HCT116 (cell line): ENCODE data around the gene CATSPERD. TPM values are rescaled to one million over a fixed set of nuclear protein-coding genes. Genes with fewer than 3 reads are reported as not detected.
A peak's percentile ranks its signal among the peaks of the same experiment; 100 is the strongest.

ENCODE experiments used
- ATAC-seq: fragments of 200-7000 bp; cut with Tn5 transposase; 2 replicates; pipeline ENCODE4 v1.9.1; 2020; ENCODE audit warnings: mild to moderate bottlenecking, moderate library complexity
- BruUV-seq: library from RNA; stranded (reverse); fragments of 400-500 nt; replicated peaks from 2 replicates; lab custom pipeline; 2021; lab: Mats Ljungman, UMichigan
- CTCF ChIA-PET: fragments of 300-600 bp; sonication (Branson Sonifier 250); formaldehyde crosslinking; loops from one replicate; lab custom pipeline; 2021; ENCODE audit warnings: antibody characterized with exemption; lab: Charles Lee
- POLR2A ChIA-PET: fragments of 300-600, 350-600 bp; sonication (Branson Sonifier 250); formaldehyde crosslinking; loops from one replicate; lab custom pipeline; 2021; ENCODE audit warnings: antibody characterized with exemption; lab: Charles Lee
- RAD21 ChIA-PET, 2 experiments: fragments of 300-600 bp; sonication (Branson Sonifier 250); formaldehyde crosslinking; loops; one replicate each; lab custom pipeline; 2023; ENCODE audit warnings: low total read pairs in 2 of 2; ENCODE audit not compliant: uncharacterized antibody in 2 of 2, unreplicated experiment in 2 of 2, low non-redundant PET in 1 of 2; lab: Charles Lee
- DNase-seq: peaks from one replicate; pipeline ENCODE4 v3.0.0-alpha.2; 2010; ENCODE audit warnings: low read depth, low spot score
- H2AFZ ChIP-seq: fragments of 200-600 bp; shearing (Covaris generic), sonication (generic); 2 replicates; pipeline ENCODE4 v1.6.1; 2017; ENCODE audit warnings: low read depth, mixed run types, mixed read lengths, antibody characterized with exemption, low read length; ENCODE audit not compliant: poor library complexity, severe bottlenecking
- H3K27ac ChIP-seq: 2 replicates; pipeline ENCODE4 v1.5.1; 2012; ENCODE audit warnings: low read depth, low read length
- H3K27me3 ChIP-seq: fragments of 200-600 bp; sonication (generic); 2 replicates; pipeline ENCODE4 v1.6.1; 2016; ENCODE audit warnings: mixed run types, low read length, mixed read lengths; ENCODE audit not compliant: insufficient read depth
- H3K36me3 ChIP-seq, 2 experiments: fragments of 200-500 bp in 1 of 2; fragments of 200-600 bp in 1 of 2; sonication (Bioruptor generic) in 1 of 2; sonication (generic) in 1 of 2; 2 replicates each; pipeline versions ENCODE4 v1.5.1 to v1.6.1; 2014 to 2016; ENCODE audit warnings: low read length in 2 of 2, inconsistent platforms in 1 of 2, mixed read lengths in 1 of 2, mixed run types in 1 of 2; ENCODE audit not compliant: insufficient read depth in 2 of 2, control insufficient read depth in 1 of 2
- H3K4me1 ChIP-seq, 2 experiments: fragments of 200-600 bp in 1 of 2; sonication (generic) in 1 of 2; 2 replicates each; pipeline versions ENCODE4 v1.5.1 to v1.6.1; 2012 to 2017; ENCODE audit warnings: low read length in 2 of 2, inconsistent platforms in 1 of 2, mild to moderate bottlenecking in 1 of 2, mixed read lengths in 1 of 2, mixed run types in 1 of 2, moderate library complexity in 1 of 2; ENCODE audit not compliant: insufficient read depth in 2 of 2, control insufficient read depth in 1 of 2
- H3K4me2 ChIP-seq: fragments of 200-600 bp; sonication (generic); 2 replicates; pipeline ENCODE4 v1.6.1; 2017; ENCODE audit warnings: mixed run types, low read length, mixed read lengths
- H3K4me3 ChIP-seq, 2 experiments: fragments of 200-600 bp in 1 of 2; sonication (generic) in 1 of 2; replicated peaks in 1 of 2; 2 replicates each; pipeline ENCODE4 v1.5.1; 2011 to 2016; ENCODE audit warnings: low read length in 2 of 2, control low read depth in 1 of 2, low read depth in 1 of 2, mild to moderate bottlenecking in 1 of 2, mixed read lengths in 1 of 2, mixed run types in 1 of 2
- H3K79me2 ChIP-seq: fragments of 200-600 bp; sonication (generic); 2 replicates; pipeline ENCODE4 v1.6.1; 2017; ENCODE audit warnings: mild to moderate bottlenecking, mixed run types, low read length, moderate library complexity, mixed read lengths; ENCODE audit not compliant: insufficient read depth
- H3K9ac ChIP-seq: fragments of 200-600 bp; sonication (generic); 2 replicates; pipeline ENCODE4 v1.6.1; 2016; ENCODE audit warnings: low read length, mixed read lengths
- H3K9me2 ChIP-seq: fragments of 200-600 bp; sonication (generic), shearing (Covaris generic); 2 replicates; pipeline ENCODE4 v1.6.1; 2017; ENCODE audit warnings: mixed run types, mild to moderate bottlenecking, moderate library complexity; ENCODE audit not compliant: insufficient read depth
- H3K9me3 ChIP-seq, 2 experiments: fragments of 200-500 bp in 1 of 2; fragments of 200-600 bp in 1 of 2; sonication (Bioruptor generic) in 1 of 2; sonication (generic) in 1 of 2; 2 replicates each; pipeline ENCODE4 v1.6.1; 2014 to 2017; ENCODE audit warnings: low read length in 2 of 2, mixed read lengths in 2 of 2, inconsistent platforms in 1 of 2, low read depth in 1 of 2, mild to moderate bottlenecking in 1 of 2, mixed run types in 1 of 2, moderate library complexity in 1 of 2; ENCODE audit not compliant: control insufficient read depth in 1 of 2, insufficient read depth in 1 of 2
- H4K20me1 ChIP-seq: fragments of 200-600 bp; sonication (generic), shearing (Covaris generic); 2 replicates; pipeline ENCODE4 v1.6.1; 2017; ENCODE audit warnings: mixed run types, mild to moderate bottlenecking, moderate library complexity; ENCODE audit not compliant: insufficient read depth
- CEBPB ChIP-seq: IDR thresholded peaks from 2 replicates; pipeline ENCODE4 v1.6.1; 2012; ENCODE audit warnings: low read depth
- ELF1 ChIP-seq: IDR thresholded peaks from 2 replicates; pipeline ENCODE4 v1.6.1; 2012; ENCODE audit warnings: low read depth, borderline replicate concordance
- JUND ChIP-seq: IDR thresholded peaks from 2 replicates; pipeline ENCODE4 v1.6.1; 2012
- POLR2A ChIP-seq: IDR thresholded peaks from 2 replicates; pipeline ENCODE4 v1.7.0; 2011; ENCODE audit warnings: borderline replicate concordance; ENCODE audit not compliant: insufficient read depth, insufficient read length; ENCODE audit errors: extremely low read depth
- RAD21 ChIP-seq: IDR thresholded peaks from 2 replicates; pipeline ENCODE4 v1.6.1; 2012; ENCODE audit warnings: low read depth, mild to moderate bottlenecking
- SIN3A ChIP-seq: IDR thresholded peaks from 2 replicates; pipeline ENCODE4 v1.6.1; 2012; ENCODE audit warnings: low read depth
- SP1 ChIP-seq: IDR thresholded peaks from 2 replicates; pipeline ENCODE4 v1.6.1; 2012; ENCODE audit warnings: low read depth
- SRF ChIP-seq: IDR thresholded peaks from 2 replicates; pipeline ENCODE4 v1.6.1; 2012; ENCODE audit warnings: low read depth
- TCF7L2 ChIP-seq: IDR thresholded peaks from 2 replicates; pipeline ENCODE4 v1.7.0; 2011; ENCODE audit warnings: borderline replicate concordance, inconsistent platforms; ENCODE audit not compliant: insufficient read depth, insufficient read length; ENCODE audit errors: extremely low read depth
- YY1 ChIP-seq: IDR thresholded peaks from 2 replicates; pipeline ENCODE4 v1.6.1; 2011; ENCODE audit warnings: low read length, low read depth, moderate library complexity, mild to moderate bottlenecking; ENCODE audit not compliant: insufficient replicate concordance; ENCODE audit errors: extremely low read depth
- ZFX ChIP-seq: fragments of 450-650 bp; IDR thresholded peaks from 2 replicates; pipeline ENCODE4 v1.6.1; 2017
- intact Hi-C: fragments of 100-400 bp; cut with micrococcal nuclease; formaldehyde crosslinking; loops from 2 replicates; pipeline ENCODE4 v1.10.0; 2022
- total RNA-seq: library from RNA; stranded (reverse); gene quantifications from one replicate; pipeline ENCODE4 v1.2.1, GENCODE V29; 2021; ENCODE audit not compliant: unreplicated experiment
- TF ChIP-seq, protein P1 (sequence below): IDR thresholded peaks from 2 replicates; pipeline ENCODE4 v1.6.1; 2012; ENCODE audit warnings: low read depth
- TF ChIP-seq, protein P2 (sequence below), 3 experiments: fragments of 200-600 bp in 1 of 3; sonication (generic) in 1 of 3; IDR thresholded peaks in 2 of 3; conservative IDR thresholded peaks in 1 of 3; 2 replicates each; pipeline ENCODE4 v1.5.1; 2012 to 2017; ENCODE audit warnings: low read depth in 2 of 3, low read length in 2 of 3, antibody characterized with exemption in 1 of 3, borderline replicate concordance in 1 of 3, control low read depth in 1 of 3, mild to moderate bottlenecking in 1 of 3, mixed read lengths in 1 of 3, mixed run types in 1 of 3, moderate library complexity in 1 of 3; ENCODE audit not compliant: insufficient read depth in 1 of 3
- TF ChIP-seq, protein P3 (sequence below): IDR thresholded peaks from 2 replicates; pipeline ENCODE4 v1.6.1; 2011; ENCODE audit warnings: mild to moderate bottlenecking, low read length, moderate library complexity; ENCODE audit not compliant: insufficient replicate concordance; ENCODE audit errors: extremely low read depth
- TF ChIP-seq, protein P4 (sequence below): IDR thresholded peaks from 2 replicates; pipeline ENCODE4 v1.6.1; 2012
- TF ChIP-seq, protein P5 (sequence below): IDR thresholded peaks from 2 replicates; pipeline ENCODE4 v1.6.1; 2012

Gene CATSPERD
- total RNA-seq, 1 experiment from 2014 or later: not detected

DNA sequence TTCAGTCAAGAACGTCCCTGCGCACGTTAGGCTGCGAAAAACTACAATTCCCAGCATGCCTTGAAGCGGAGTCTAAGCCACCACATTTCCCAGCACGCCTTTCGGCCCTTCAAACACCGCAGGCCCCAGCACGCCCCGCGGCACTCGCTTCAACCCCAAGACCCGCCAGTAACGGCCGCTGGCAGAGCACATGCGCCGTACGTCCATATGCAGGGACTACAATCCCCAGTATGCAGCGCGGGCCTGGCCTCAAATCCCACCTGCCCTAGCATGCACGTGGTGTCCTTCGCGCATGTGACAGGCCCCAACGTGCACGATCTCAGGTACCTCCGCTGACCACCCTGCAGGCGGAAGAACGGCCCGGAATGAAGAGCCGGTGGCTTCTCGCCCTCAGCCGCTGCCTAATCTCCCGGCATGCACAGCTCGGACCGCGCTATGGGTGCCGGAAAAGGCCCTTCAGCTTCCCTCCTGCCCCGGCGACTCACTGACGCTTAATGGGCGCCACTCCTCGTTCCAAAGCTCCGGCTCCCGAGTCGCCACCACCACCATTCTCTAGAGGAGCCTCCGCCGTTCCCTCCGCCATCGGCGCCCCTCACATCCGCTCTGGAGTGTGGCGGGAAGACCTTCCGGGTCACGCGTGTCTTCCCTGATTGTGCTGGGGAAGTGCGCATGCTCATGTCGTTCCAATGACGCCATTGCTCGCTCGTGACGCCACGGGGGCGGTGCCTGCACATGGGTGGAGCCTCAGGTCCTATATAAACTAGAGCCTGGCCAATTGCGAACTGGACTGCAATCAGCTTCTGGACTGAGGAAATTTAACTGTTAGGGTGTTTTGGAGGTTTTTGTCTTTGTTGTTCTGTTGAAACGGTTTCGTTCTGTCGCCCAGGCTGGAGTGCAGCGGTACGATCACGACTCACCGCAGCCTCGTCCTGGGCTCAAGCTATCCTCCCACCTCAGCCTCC is 70.4 kb downstream of the CATSPERD start, which contains the start of gene DUS3L:
Gene DUS3L, minus strand, starts transcription at position 605 of the 962 bp plus-strand sequence. Its CDS starts 22 bp downstream, at position 583.
- Histone ChIP-seq H3K4me3 (peak within 1 kb of the TSS; percentile 72 to 85), H3K4me2 (peak within 1 kb of the TSS; percentile 76), H3K9me2 (no peaks in the 10 kb centered on the region), H3K4me1 (peaks cover 9 to 22% of the 10 kb centered on the region in 2 experiments; a peak in 3 of 4 replicates), H3K9me3 (no peaks in the 10 kb centered on the region), H3K27ac (peak within 1 kb of the TSS; percentile 96), H3K79me2 (peaks cover 26% of the 10 kb centered on the region), H2AFZ (no peak within 1 kb of the TSS), H3K36me3 (peaks cover 29 to 39% of the 10 kb centered on the region in 2 experiments; a peak in 3 of 4 replicates), H4K20me1 (no peaks in the 10 kb centered on the region; the same call in 1 of the 2 replicates), H3K27me3 (no peaks in the 10 kb centered on the region), H3K9ac (peak within 1 kb of the TSS; percentile 96)
- DNase-seq: peak; percentile 97
- ATAC-seq: peak; percentile 91
- ChIA-PET RAD21 (no interaction called here), CTCF (interaction anchor here (0.7 to 5.5 kb wide), 4 partner anchors 13 to 104 kb away, joined by 4 to 49 read pairs (median 4); no protein-coding TSS in a partner anchor), POLR2A (interaction anchor here (0.6 to 2.5 kb wide), 8 partner anchors 13 to 113 kb away, joined by 3 to 14 read pairs (median 6); partner anchors contain the start of genes CATSPERD, LONP1, NDUFA11 and NRTN)
- BruUV-seq: TSS peak; percentile 84
- intact Hi-C loops: loop anchor here (1.0 to 2.0 kb wide), 4 partner anchors 18 to 110 kb away; partner anchors contain the start of genes CATSPERD, HSD11B1L, LONP1 and MICOS13
- no peak for TF ChIP-seq CEBPB
- peak; percentile 54 for TF ChIP-seq YY1
- TF ChIP-seq, protein P1, sequence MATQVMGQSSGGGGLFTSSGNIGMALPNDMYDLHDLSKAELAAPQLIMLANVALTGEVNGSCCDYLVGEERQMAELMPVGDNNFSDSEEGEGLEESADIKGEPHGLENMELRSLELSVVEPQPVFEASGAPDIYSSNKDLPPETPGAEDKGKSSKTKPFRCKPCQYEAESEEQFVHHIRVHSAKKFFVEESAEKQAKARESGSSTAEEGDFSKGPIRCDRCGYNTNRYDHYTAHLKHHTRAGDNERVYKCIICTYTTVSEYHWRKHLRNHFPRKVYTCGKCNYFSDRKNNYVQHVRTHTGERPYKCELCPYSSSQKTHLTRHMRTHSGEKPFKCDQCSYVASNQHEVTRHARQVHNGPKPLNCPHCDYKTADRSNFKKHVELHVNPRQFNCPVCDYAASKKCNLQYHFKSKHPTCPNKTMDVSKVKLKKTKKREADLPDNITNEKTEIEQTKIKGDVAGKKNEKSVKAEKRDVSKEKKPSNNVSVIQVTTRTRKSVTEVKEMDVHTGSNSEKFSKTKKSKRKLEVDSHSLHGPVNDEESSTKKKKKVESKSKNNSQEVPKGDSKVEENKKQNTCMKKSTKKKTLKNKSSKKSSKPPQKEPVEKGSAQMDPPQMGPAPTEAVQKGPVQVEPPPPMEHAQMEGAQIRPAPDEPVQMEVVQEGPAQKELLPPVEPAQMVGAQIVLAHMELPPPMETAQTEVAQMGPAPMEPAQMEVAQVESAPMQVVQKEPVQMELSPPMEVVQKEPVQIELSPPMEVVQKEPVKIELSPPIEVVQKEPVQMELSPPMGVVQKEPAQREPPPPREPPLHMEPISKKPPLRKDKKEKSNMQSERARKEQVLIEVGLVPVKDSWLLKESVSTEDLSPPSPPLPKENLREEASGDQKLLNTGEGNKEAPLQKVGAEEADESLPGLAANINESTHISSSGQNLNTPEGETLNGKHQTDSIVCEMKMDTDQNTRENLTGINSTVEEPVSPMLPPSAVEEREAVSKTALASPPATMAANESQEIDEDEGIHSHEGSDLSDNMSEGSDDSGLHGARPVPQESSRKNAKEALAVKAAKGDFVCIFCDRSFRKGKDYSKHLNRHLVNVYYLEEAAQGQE: no peak
- TF ChIP-seq, protein P2, sequence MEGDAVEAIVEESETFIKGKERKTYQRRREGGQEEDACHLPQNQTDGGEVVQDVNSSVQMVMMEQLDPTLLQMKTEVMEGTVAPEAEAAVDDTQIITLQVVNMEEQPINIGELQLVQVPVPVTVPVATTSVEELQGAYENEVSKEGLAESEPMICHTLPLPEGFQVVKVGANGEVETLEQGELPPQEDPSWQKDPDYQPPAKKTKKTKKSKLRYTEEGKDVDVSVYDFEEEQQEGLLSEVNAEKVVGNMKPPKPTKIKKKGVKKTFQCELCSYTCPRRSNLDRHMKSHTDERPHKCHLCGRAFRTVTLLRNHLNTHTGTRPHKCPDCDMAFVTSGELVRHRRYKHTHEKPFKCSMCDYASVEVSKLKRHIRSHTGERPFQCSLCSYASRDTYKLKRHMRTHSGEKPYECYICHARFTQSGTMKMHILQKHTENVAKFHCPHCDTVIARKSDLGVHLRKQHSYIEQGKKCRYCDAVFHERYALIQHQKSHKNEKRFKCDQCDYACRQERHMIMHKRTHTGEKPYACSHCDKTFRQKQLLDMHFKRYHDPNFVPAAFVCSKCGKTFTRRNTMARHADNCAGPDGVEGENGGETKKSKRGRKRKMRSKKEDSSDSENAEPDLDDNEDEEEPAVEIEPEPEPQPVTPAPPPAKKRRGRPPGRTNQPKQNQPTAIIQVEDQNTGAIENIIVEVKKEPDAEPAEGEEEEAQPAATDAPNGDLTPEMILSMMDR (IDR thresholded peaks at IDR 0.05 in 2 of 3, conservative IDR thresholded peaks at IDR 0.05 in 1 of 3; ENCODE audit: borderline replicate concordance in 1 of 3, insufficient read depth in 1 of 3, low read depth in 2 of 3, low read length in 2 of 3): no peak
- TF ChIP-seq ELF1: no peak; the same call in 1 of the 2 replicates
- TF ChIP-seq, protein P3, sequence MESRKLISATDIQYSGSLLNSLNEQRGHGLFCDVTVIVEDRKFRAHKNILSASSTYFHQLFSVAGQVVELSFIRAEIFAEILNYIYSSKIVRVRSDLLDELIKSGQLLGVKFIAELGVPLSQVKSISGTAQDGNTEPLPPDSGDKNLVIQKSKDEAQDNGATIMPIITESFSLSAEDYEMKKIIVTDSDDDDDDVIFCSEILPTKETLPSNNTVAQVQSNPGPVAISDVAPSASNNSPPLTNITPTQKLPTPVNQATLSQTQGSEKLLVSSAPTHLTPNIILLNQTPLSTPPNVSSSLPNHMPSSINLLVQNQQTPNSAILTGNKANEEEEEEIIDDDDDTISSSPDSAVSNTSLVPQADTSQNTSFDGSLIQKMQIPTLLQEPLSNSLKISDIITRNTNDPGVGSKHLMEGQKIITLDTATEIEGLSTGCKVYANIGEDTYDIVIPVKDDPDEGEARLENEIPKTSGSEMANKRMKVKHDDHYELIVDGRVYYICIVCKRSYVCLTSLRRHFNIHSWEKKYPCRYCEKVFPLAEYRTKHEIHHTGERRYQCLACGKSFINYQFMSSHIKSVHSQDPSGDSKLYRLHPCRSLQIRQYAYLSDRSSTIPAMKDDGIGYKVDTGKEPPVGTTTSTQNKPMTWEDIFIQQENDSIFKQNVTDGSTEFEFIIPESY: peak; percentile 65
- peak; percentile 97 for TF ChIP-seq POLR2A
- peak; percentile 70 for TF ChIP-seq SP1
- peak; percentile 98 for TF ChIP-seq TCF7L2
- TF ChIP-seq RAD21: no peak
- peak; percentile 82; the same call in 1 of the 2 replicates for TF ChIP-seq SIN3A
- TF ChIP-seq, protein P4, sequence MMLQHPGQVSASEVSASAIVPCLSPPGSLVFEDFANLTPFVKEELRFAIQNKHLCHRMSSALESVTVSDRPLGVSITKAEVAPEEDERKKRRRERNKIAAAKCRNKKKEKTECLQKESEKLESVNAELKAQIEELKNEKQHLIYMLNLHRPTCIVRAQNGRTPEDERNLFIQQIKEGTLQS: no peak
- TF ChIP-seq JUND: no peak
- TF ChIP-seq ZFX: peak; percentile 66; the same call in 1 of the 2 replicates
- TF ChIP-seq SRF: no peak
- TF ChIP-seq, protein P5, sequence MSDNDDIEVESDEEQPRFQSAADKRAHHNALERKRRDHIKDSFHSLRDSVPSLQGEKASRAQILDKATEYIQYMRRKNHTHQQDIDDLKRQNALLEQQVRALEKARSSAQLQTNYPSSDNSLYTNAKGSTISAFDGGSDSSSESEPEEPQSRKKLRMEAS: peak; percentile 99
